PC-9 (cell line): ENCODE measurements around the gene AADACL3. TPM values are rescaled to one million over a fixed set of nuclear protein-coding genes. Genes with fewer than 3 reads are reported as not detected.

Source experiments
- BruUV-seq: library from RNA; stranded (reverse); fragments of 400-500 nt; replicated peaks from 2 replicates; lab custom pipeline; 2021; lab: Mats Ljungman, UMichigan
- CTCF ChIA-PET: fragments of 300-600 bp; sonication (Branson Sonifier 250); formaldehyde crosslinking; loops from one replicate; lab custom pipeline; 2022; ENCODE audit warnings: antibody characterized with exemption; lab: Charles Lee
- POLR2A ChIA-PET: fragments of 300-600 bp; sonication (Branson Sonifier 250); formaldehyde crosslinking; loops from one replicate; lab custom pipeline; 2022; ENCODE audit warnings: antibody characterized with exemption; ENCODE audit not compliant: unreplicated experiment; lab: Charles Lee
- DNase-seq, 2 experiments: peaks; one replicate each; pipeline versions ENCODE4 v3.0.0 to v3.0.0-alpha.2; 2015 to 2022; ENCODE audit warnings: mixed read lengths in 1 of 2
- H2AFZ ChIP-seq: fragments of 200-600 bp; sonication (generic); 2 replicates; pipeline ENCODE4 v1.8.1; 2017; ENCODE audit warnings: antibody characterized with exemption
- H3F3A ChIP-seq: fragments of 200-600 bp; sonication (generic); 2 replicates; pipeline ENCODE4 v1.8.1; 2017; ENCODE audit warnings: antibody characterized with exemption, mild to moderate bottlenecking, low read depth; ENCODE audit not compliant: insufficient read depth
- H3K27ac ChIP-seq: fragments of 200-600 bp; sonication (generic); 2 replicates; pipeline ENCODE4 v1.6.1; 2016; ENCODE audit warnings: mixed run types
- H3K27me3 ChIP-seq: fragments of 200-600 bp; sonication (generic); 2 replicates; pipeline ENCODE4 v1.6.1; 2016; ENCODE audit warnings: low read depth, mixed run types; ENCODE audit not compliant: insufficient read depth
- H3K36me3 ChIP-seq: fragments of 200-600 bp; sonication (generic); 2 replicates; pipeline ENCODE4 v1.6.1; 2016; ENCODE audit warnings: low read depth, mixed run types
- H3K4me1 ChIP-seq: fragments of 200-600 bp; sonication (generic); replicated peaks from 2 replicates; pipeline ENCODE4 v1.6.1; 2016; ENCODE audit warnings: mixed run types; ENCODE audit not compliant: insufficient read depth
- H3K4me2 ChIP-seq: fragments of 200-600 bp; sonication (generic); 2 replicates; pipeline ENCODE4 v1.6.1; 2017; ENCODE audit warnings: mixed run types
- H3K4me3 ChIP-seq: fragments of 200-600 bp; sonication (generic); 2 replicates; pipeline ENCODE4 v1.6.1; 2016; ENCODE audit warnings: mixed run types
- H3K79me2 ChIP-seq: fragments of 200-600 bp; sonication (generic); 2 replicates; pipeline ENCODE4 v1.6.1; 2017; ENCODE audit warnings: low read depth, mixed run types
- H3K9me2 ChIP-seq: fragments of 200-600 bp; sonication (generic); 2 replicates; pipeline ENCODE4 v1.8.1; 2017; ENCODE audit warnings: mild to moderate bottlenecking; ENCODE audit not compliant: insufficient read depth
- H3K9me3 ChIP-seq: fragments of 200-600 bp; sonication (generic); 2 replicates; pipeline ENCODE4 v1.8.1; 2016; ENCODE audit warnings: low read depth; ENCODE audit not compliant: insufficient read depth
- H4K20me1 ChIP-seq: fragments of 200-600 bp; sonication (generic); 2 replicates; pipeline ENCODE4 v1.8.1; 2017; ENCODE audit not compliant: insufficient read depth
- EZH2 ChIP-seq: fragments of 200-600 bp; sonication (generic); IDR thresholded peaks from 2 replicates; pipeline ENCODE4 v1.8.0; 2017; ENCODE audit warnings: antibody characterized with exemption, low read depth
- intact Hi-C: fragments of 100-400 bp; cut with micrococcal nuclease; formaldehyde crosslinking; loops from one replicate; pipeline ENCODE4 v1.10.0; 2022; ENCODE audit not compliant: unreplicated experiment
- total RNA-seq: library from RNA; stranded (reverse); gene quantifications from 2 replicates; pipeline ENCODE4 v1.2.3, GENCODE V29; 2021
- TF ChIP-seq, protein P1 (sequence below): fragments of 200-600 bp; sonication (generic); conservative IDR thresholded peaks from 2 replicates; pipeline ENCODE4 v1.6.1; 2017; ENCODE audit warnings: mixed run types, antibody characterized with exemption, mild to moderate bottlenecking, moderate library complexity

AADACL3 gene
- total RNA-seq, 1 experiment from 2014 or later, result not detected

DNA sequence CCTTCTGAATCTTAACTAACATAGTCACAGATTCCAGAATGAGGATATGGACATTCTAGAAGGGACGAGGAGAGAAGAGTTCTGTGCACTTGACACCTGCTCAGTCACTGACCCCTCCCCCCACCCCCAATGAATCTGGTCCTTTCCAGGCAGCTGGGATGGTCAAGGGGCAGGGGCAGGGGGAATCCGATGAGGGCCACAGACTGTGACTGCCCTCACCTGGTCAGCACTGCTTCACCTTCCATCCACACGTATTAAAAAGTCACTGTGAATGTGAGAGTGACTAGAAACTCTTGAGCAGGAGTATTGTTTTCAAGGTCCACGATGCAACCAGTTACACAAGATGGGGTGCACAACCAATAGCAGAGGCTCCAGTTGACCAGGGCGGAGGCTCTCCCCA is 48.1 kb downstream of the AADACL3 start:
- Histone ChIP-seq H3K9me3 (no peaks in the 10 kb centered on the region), H3K9me2 (no peaks in the 10 kb centered on the region), H3K27me3 (peaks cover 34% of the 10 kb centered on the region), H4K20me1 (no peaks in the 10 kb centered on the region), H3K79me2 (no peaks in the 10 kb centered on the region), H2AFZ (no peak overlapping the region), H3K4me3 (no peak overlapping the region), H3K4me1 (no peaks in the 10 kb centered on the region), H3F3A (no peaks in the 10 kb centered on the region), H3K4me2 (no peak overlapping the region), H3K36me3 (no peaks in the 10 kb centered on the region), H3K27ac (no peak overlapping the region)
- DNase-seq, result no peak
- POLR2A ChIA-PET, result no interaction called here
- intact Hi-C loops, result no loop called here
- BruUV-seq, result no TSS peak
- TF ChIP-seq, protein P1, sequence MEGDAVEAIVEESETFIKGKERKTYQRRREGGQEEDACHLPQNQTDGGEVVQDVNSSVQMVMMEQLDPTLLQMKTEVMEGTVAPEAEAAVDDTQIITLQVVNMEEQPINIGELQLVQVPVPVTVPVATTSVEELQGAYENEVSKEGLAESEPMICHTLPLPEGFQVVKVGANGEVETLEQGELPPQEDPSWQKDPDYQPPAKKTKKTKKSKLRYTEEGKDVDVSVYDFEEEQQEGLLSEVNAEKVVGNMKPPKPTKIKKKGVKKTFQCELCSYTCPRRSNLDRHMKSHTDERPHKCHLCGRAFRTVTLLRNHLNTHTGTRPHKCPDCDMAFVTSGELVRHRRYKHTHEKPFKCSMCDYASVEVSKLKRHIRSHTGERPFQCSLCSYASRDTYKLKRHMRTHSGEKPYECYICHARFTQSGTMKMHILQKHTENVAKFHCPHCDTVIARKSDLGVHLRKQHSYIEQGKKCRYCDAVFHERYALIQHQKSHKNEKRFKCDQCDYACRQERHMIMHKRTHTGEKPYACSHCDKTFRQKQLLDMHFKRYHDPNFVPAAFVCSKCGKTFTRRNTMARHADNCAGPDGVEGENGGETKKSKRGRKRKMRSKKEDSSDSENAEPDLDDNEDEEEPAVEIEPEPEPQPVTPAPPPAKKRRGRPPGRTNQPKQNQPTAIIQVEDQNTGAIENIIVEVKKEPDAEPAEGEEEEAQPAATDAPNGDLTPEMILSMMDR, result no peak
- no peak for TF ChIP-seq EZH2
- CTCF ChIA-PET, result no interaction called here

DNA sequence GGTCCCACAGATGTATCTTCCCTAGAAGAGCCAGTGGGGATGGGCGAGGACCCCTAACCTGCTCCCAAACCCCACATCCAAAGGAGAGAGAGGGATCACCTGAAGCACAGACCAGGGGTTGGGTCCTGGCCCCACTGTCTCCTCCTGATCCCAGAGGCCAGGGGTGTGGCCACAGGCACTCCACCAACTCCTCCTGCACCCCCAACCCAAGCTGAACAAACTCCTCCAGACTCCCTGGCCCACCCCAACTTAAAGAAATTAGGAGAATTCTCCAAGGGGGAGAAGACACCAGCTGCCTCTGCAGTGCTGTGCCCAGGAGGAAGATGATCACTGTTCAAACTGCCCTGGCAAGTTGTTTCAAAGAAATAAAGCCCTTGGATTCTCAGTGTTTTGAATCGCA is 53.1 kb downstream of the AADACL3 start:
- BruUV-seq, result no TSS peak

DNA sequence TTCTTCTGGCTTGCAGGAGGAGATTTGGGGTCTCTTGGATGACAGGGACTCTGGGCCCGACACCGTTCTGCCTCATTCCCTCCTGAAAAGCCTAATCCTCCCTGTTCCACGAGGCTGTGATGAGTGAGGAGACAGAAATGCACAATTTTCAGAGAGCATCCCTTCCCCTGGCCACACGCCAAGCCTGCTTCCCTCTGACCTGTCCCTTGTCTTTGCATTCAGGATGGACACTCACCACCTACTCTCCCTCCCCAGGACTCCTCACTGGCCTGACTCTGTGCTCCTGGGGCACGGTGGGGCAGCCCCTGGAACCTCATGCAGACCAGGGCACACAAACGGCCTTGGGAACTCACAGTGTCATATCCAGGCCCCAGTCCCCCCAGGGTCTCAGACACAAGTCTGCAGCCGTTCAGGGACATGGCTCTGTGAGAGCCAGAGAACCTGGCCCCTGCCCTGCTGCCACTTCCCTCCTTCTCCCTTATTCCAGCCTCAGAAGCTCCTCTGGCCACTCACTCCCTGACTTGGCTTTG is 54.1 kb downstream of the AADACL3 start:
- no peak for DNase-seq
- TF ChIP-seq EZH2, result no peak
- Histone ChIP-seq H3K27ac (no peak overlapping the region), H3K9me2 (no peaks in the 10 kb centered on the region), H3K4me2 (no peak overlapping the region), H3K27me3 (peaks cover 11% of the 10 kb centered on the region; the same call in 1 of the 2 replicates), H3F3A (no peaks in the 10 kb centered on the region), H4K20me1 (no peaks in the 10 kb centered on the region), H3K79me2 (no peaks in the 10 kb centered on the region), H3K4me3 (no peak overlapping the region), H3K9me3 (no peaks in the 10 kb centered on the region), H2AFZ (no peak overlapping the region), H3K36me3 (no peaks in the 10 kb centered on the region), H3K4me1 (no peaks in the 10 kb centered on the region)
- CTCF ChIA-PET, result no interaction called here
- POLR2A ChIA-PET, result no interaction called here
- no TSS peak for BruUV-seq
- intact Hi-C loops, result loop anchor here (10.0 kb wide), 2 partner anchors 495 to 655 kb away; no protein-coding TSS in a partner anchor

More for the DNA sequence above, 53.1 kb downstream of the AADACL3 start:
- intact Hi-C loops, result no loop called here
- Histone ChIP-seq H3K4me2 (no peak overlapping the region), H3K27me3 (peaks cover 6% of the 10 kb centered on the region; the same call in 1 of the 2 replicates), H2AFZ (no peak overlapping the region), H3K36me3 (no peaks in the 10 kb centered on the region), H4K20me1 (no peaks in the 10 kb centered on the region), H3K79me2 (no peaks in the 10 kb centered on the region), H3F3A (no peaks in the 10 kb centered on the region), H3K9me3 (no peaks in the 10 kb centered on the region), H3K9me2 (no peaks in the 10 kb centered on the region), H3K27ac (no peak overlapping the region), H3K4me1 (no peaks in the 10 kb centered on the region), H3K4me3 (no peak overlapping the region)
- ChIA-PET POLR2A (no interaction called here), CTCF (no interaction called here)
- TF ChIP-seq, protein P1, result no peak
- TF ChIP-seq EZH2, result no peak
- no peak for DNase-seq

DNA sequence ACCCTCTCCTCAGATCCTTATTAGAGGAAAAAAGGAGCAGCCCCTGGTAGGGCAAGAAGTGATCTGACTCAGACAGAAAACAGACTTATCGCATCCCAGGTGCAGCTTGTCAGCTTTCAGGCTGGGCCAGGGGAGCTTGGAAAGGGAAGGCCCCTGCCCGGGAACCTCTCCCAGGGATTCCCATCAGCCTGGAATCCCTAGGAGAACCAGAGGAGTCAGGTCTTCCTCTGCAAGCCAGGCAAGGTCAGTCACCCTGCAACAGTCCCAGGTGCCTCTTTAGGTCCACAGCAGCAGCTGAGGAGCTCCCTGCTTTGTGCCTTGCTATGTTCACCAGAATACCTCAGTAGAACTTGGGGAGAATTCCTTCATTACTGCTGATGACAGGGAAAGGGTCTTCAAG is 54.7 kb downstream of the AADACL3 start:
- DNase-seq, result no peak
- no peak overlapping the region for H3K4me2 ChIP-seq
- no peaks in the 10 kb centered on the region for H3K79me2 ChIP-seq
- no TSS peak for BruUV-seq
- TF ChIP-seq, protein P1, result no peak
- TF ChIP-seq EZH2, result no peak
- peaks cover 6% of the 10 kb centered on the region; the same call in 1 of the 2 replicates for H3K27me3 ChIP-seq
- CTCF ChIA-PET, result no interaction called here
- POLR2A ChIA-PET, result no interaction called here
- H3K9me2 ChIP-seq, result no peaks in the 10 kb centered on the region
- no peak overlapping the region for H3K4me3 ChIP-seq
- intact Hi-C loops, result loop anchor here (10.0 kb wide), 2 partner anchors 496 to 656 kb away; no protein-coding TSS in a partner anchor
- H3K9me3 ChIP-seq, result no peaks in the 10 kb centered on the region
- no peaks in the 10 kb centered on the region for H4K20me1 ChIP-seq
- H3F3A ChIP-seq, result no peaks in the 10 kb centered on the region
- H2AFZ ChIP-seq, result no peak overlapping the region
- no peaks in the 10 kb centered on the region for H3K4me1 ChIP-seq
- H3K36me3 ChIP-seq, result no peaks in the 10 kb centered on the region
- no peak overlapping the region for H3K27ac ChIP-seq
